Skeletal muscle tissue (tissue), 4 donors: ENCODE measurements around the gene NKTR. TPM values are rescaled to one million over a fixed set of nuclear protein-coding genes. Genes with fewer than 3 reads are reported as not detected.

ENCODE experiments used
- H3K27ac ChIP-seq: one replicate; pipeline ENCODE4 v1.7.0; 2013; ENCODE audit warnings: mild to moderate bottlenecking, low read depth, low read length, inconsistent platforms
- H3K27me3 ChIP-seq, 3 donors: one replicate each; pipeline ENCODE4 v1.7.0; 2013; ENCODE audit warnings: low read length in 3 of 3; ENCODE audit not compliant: control insufficient read depth in 3 of 3, insufficient read depth in 3 of 3
- H3K36me3 ChIP-seq, 3 donors: one replicate each; pipeline ENCODE4 v1.7.0; 2013; ENCODE audit warnings: low read length in 3 of 3; ENCODE audit not compliant: control insufficient read depth in 3 of 3, insufficient read depth in 3 of 3
- H3K4me1 ChIP-seq, 3 donors: one replicate each; pipeline ENCODE4 v1.7.0; 2013; ENCODE audit warnings: low read length in 3 of 3, mild to moderate bottlenecking in 3 of 3; ENCODE audit not compliant: control insufficient read depth in 3 of 3, insufficient read depth in 3 of 3
- H3K4me3 ChIP-seq, 3 donors: one replicate each; pipeline ENCODE4 v1.7.0; 2013; ENCODE audit warnings: low read length in 3 of 3
- H3K9ac ChIP-seq, 3 donors: one replicate each; pipeline ENCODE4 v1.7.0; 2013; ENCODE audit warnings: low read length in 3 of 3, mild to moderate bottlenecking in 3 of 3, moderate library complexity in 2 of 3, low read depth in 1 of 3
- H3K9me3 ChIP-seq, 3 donors: one replicate each; pipeline ENCODE4 v1.7.0; 2013; ENCODE audit warnings: low read length in 3 of 3; ENCODE audit not compliant: control insufficient read depth in 3 of 3
- total RNA-seq: library from RNA; depleted of rRNA; stranded (reverse); fragments of >200 nt; gene quantifications from one replicate; pipeline ENCODE4 v1.2.3, GENCODE V29; 2014
- donor health status: Osteomylitis.

The NKTR gene
- total RNA-seq, 1 donor from 2014 or later = 119 TPM

GRCh38 chr3:42697289-42698051 lies 97.0 kb downstream of the NKTR start:
- Histone ChIP-seq H3K27me3 (no peaks in the 10 kb centered on the region), H3K36me3 (peaks cover 33 to 40% (median 37%) of the 10 kb centered on the region in 3 donors), H3K4me1 (peaks cover 39 to 70% (median 54%) of the 10 kb centered on the region in 3 donors), H3K4me3 (peak overlapping the region in 1 of 3 donors; percentile 22), H3K27ac (peak overlapping the region; percentile 74), H3K9ac (peak overlapping the region in 2 of 3 donors; percentile 14 to 64), H3K9me3 (no peaks in the 10 kb centered on the region)

Other genes starting within 250 kb of the NKTR start
- gene LYZL4, start 190.1 kb upstream of the NKTR start, total RNA-seq = not detected
- 1.6 TPM for gene VIPR1, start 98.0 kb upstream of the NKTR start, total RNA-seq
- gene SEC22C, start 18.7 kb upstream of the NKTR start, total RNA-seq = 21.4 TPM
- gene SS18L2, start 9.8 kb upstream of the NKTR start, total RNA-seq = 15.7 TPM
- 21.4 TPM for gene ZBTB47, start 53.0 kb downstream of the NKTR start, total RNA-seq
- gene KLHL40, start 84.9 kb downstream of the NKTR start, total RNA-seq = 179 TPM
- 23.0 TPM for gene HHATL, start 102.1 kb downstream of the NKTR start, total RNA-seq
- not detected for gene CCDC13, start 172.6 kb downstream of the NKTR start, total RNA-seq
- 63.7 TPM for gene HIGD1A, start 203.8 kb downstream of the NKTR start, total RNA-seq
- 1.6 TPM for gene ACKR2, start 208.8 kb downstream of the NKTR start, total RNA-seq